CD4-positive, alpha-beta T cell treated with Interleukin-4 for 4 hours (primary cell): ENCODE results near the gene ABLIM2.
"Not testable (repeated sequence)": the region's sequence is repeated elsewhere in the genome, so short reads cannot be mapped to it uniquely, and the experiment has no call there.

Source experiments
- DNase-seq: peaks from one replicate; pipeline ENCODE4 v3.0.0-alpha.2; 2020

ABLIM2 gene

GRCh38 chr4:8155660-8156421, 2.8 kb downstream of the ABLIM2 start:
- DNase-seq = no peak

- no peak for DNase-seq
Observed at GRCh38 chr4:8155048-8155447, 3.6 kb downstream of the ABLIM2 start.

GRCh38 chr4:8153441-8153840, 5.2 kb downstream of the ABLIM2 start:
- DNase-seq = no peak

- no peak for DNase-seq
Observed at GRCh38 chr4:8152865-8153257, 5.8 kb downstream of the ABLIM2 start.

- no peak for DNase-seq
Observed at GRCh38 chr4:8152090-8152864, 6.3 kb downstream of the ABLIM2 start.

GRCh38 chr4:8151165-8151650, 7.4 kb downstream of the ABLIM2 start:
- DNase-seq = no peak

GRCh38 chr4:8150152-8151090, 8.2 kb downstream of the ABLIM2 start:
- no peak for DNase-seq

- no peak for DNase-seq
Observed at GRCh38 chr4:8149664-8150063, 8.9 kb downstream of the ABLIM2 start.

GRCh38 chr4:8148785-8149435, 9.7 kb downstream of the ABLIM2 start:
- DNase-seq = no peak

GRCh38 chr4:8148159-8148558, 10.5 kb downstream of the ABLIM2 start:
- DNase-seq = no peak

- no peak for DNase-seq
Observed at GRCh38 chr4:8147231-8147970, 11.2 kb downstream of the ABLIM2 start.

- DNase-seq = no peak
Observed at GRCh38 chr4:8146157-8146556, 12.5 kb downstream of the ABLIM2 start.

GRCh38 chr4:8144359-8144758, 14.3 kb downstream of the ABLIM2 start:
- DNase-seq = no peak

GRCh38 chr4:8143392-8144140, 15.0 kb downstream of the ABLIM2 start:
- DNase-seq = no peak

- no peak for DNase-seq
Observed at GRCh38 chr4:8142556-8142955, 16.1 kb downstream of the ABLIM2 start.

- DNase-seq = no peak
Observed at GRCh38 chr4:8141935-8142334, 16.7 kb downstream of the ABLIM2 start.

GRCh38 chr4:8140915-8141314, 17.7 kb downstream of the ABLIM2 start:
- DNase-seq = no peak

- not testable (repeated sequence) for DNase-seq
Observed at GRCh38 chr4:8139726-8140125, 18.9 kb downstream of the ABLIM2 start.

GRCh38 chr4:8136972-8137710, 21.5 kb downstream of the ABLIM2 start:
- DNase-seq = no peak

- DNase-seq = no peak
Observed at GRCh38 chr4:8136529-8136928, 22.1 kb downstream of the ABLIM2 start.
